HCT116 (cell line): ENCODE data around the gene LYPD3. TPM values are rescaled to one million over a fixed set of nuclear protein-coding genes. Genes with fewer than 3 reads are reported as not detected.

ENCODE experiments used
- ATAC-seq: fragments of 200-7000 bp; cut with Tn5 transposase; 2 replicates; pipeline ENCODE4 v1.9.1; 2020; ENCODE audit warnings: mild to moderate bottlenecking, moderate library complexity
- BruUV-seq: library from RNA; stranded (reverse); fragments of 400-500 nt; replicated peaks from 2 replicates; lab custom pipeline; 2021; lab: Mats Ljungman, UMichigan
- CTCF ChIA-PET: fragments of 300-600 bp; sonication (Branson Sonifier 250); formaldehyde crosslinking; loops from one replicate; lab custom pipeline; 2021; ENCODE audit warnings: antibody characterized with exemption; lab: Charles Lee
- POLR2A ChIA-PET: fragments of 300-600, 350-600 bp; sonication (Branson Sonifier 250); formaldehyde crosslinking; loops from one replicate; lab custom pipeline; 2021; ENCODE audit warnings: antibody characterized with exemption; lab: Charles Lee
- RAD21 ChIA-PET, 2 experiments: fragments of 300-600 bp; sonication (Branson Sonifier 250); formaldehyde crosslinking; loops; one replicate each; lab custom pipeline; 2023; ENCODE audit warnings: low total read pairs in 2 of 2; ENCODE audit not compliant: uncharacterized antibody in 2 of 2, unreplicated experiment in 2 of 2, low non-redundant PET in 1 of 2; lab: Charles Lee
- DNase-seq: peaks from one replicate; pipeline ENCODE4 v3.0.0-alpha.2; 2010; ENCODE audit warnings: low read depth, low spot score
- H2AFZ ChIP-seq: fragments of 200-600 bp; shearing (Covaris generic), sonication (generic); 2 replicates; pipeline ENCODE4 v1.6.1; 2017; ENCODE audit warnings: low read depth, mixed run types, mixed read lengths, antibody characterized with exemption, low read length; ENCODE audit not compliant: poor library complexity, severe bottlenecking
- H3K27ac ChIP-seq: 2 replicates; pipeline ENCODE4 v1.5.1; 2012; ENCODE audit warnings: low read depth, low read length
- H3K27me3 ChIP-seq: fragments of 200-600 bp; sonication (generic); 2 replicates; pipeline ENCODE4 v1.6.1; 2016; ENCODE audit warnings: mixed run types, low read length, mixed read lengths; ENCODE audit not compliant: insufficient read depth
- H3K36me3 ChIP-seq, 2 experiments: fragments of 200-500 bp in 1 of 2; fragments of 200-600 bp in 1 of 2; sonication (Bioruptor generic) in 1 of 2; sonication (generic) in 1 of 2; 2 replicates each; pipeline versions ENCODE4 v1.5.1 to v1.6.1; 2014 to 2016; ENCODE audit warnings: low read length in 2 of 2, inconsistent platforms in 1 of 2, mixed read lengths in 1 of 2, mixed run types in 1 of 2; ENCODE audit not compliant: insufficient read depth in 2 of 2, control insufficient read depth in 1 of 2
- H3K4me1 ChIP-seq, 2 experiments: fragments of 200-600 bp in 1 of 2; sonication (generic) in 1 of 2; 2 replicates each; pipeline versions ENCODE4 v1.5.1 to v1.6.1; 2012 to 2017; ENCODE audit warnings: low read length in 2 of 2, inconsistent platforms in 1 of 2, mild to moderate bottlenecking in 1 of 2, mixed read lengths in 1 of 2, mixed run types in 1 of 2, moderate library complexity in 1 of 2; ENCODE audit not compliant: insufficient read depth in 2 of 2, control insufficient read depth in 1 of 2
- H3K4me2 ChIP-seq: fragments of 200-600 bp; sonication (generic); 2 replicates; pipeline ENCODE4 v1.6.1; 2017; ENCODE audit warnings: mixed run types, low read length, mixed read lengths
- H3K4me3 ChIP-seq, 2 experiments: fragments of 200-600 bp in 1 of 2; sonication (generic) in 1 of 2; replicated peaks in 1 of 2; 2 replicates each; pipeline ENCODE4 v1.5.1; 2011 to 2016; ENCODE audit warnings: low read length in 2 of 2, control low read depth in 1 of 2, low read depth in 1 of 2, mild to moderate bottlenecking in 1 of 2, mixed read lengths in 1 of 2, mixed run types in 1 of 2
- H3K79me2 ChIP-seq: fragments of 200-600 bp; sonication (generic); 2 replicates; pipeline ENCODE4 v1.6.1; 2017; ENCODE audit warnings: mild to moderate bottlenecking, mixed run types, low read length, moderate library complexity, mixed read lengths; ENCODE audit not compliant: insufficient read depth
- H3K9ac ChIP-seq: fragments of 200-600 bp; sonication (generic); 2 replicates; pipeline ENCODE4 v1.6.1; 2016; ENCODE audit warnings: low read length, mixed read lengths
- H3K9me2 ChIP-seq: fragments of 200-600 bp; sonication (generic), shearing (Covaris generic); 2 replicates; pipeline ENCODE4 v1.6.1; 2017; ENCODE audit warnings: mixed run types, mild to moderate bottlenecking, moderate library complexity; ENCODE audit not compliant: insufficient read depth
- H3K9me3 ChIP-seq, 2 experiments: fragments of 200-500 bp in 1 of 2; fragments of 200-600 bp in 1 of 2; sonication (Bioruptor generic) in 1 of 2; sonication (generic) in 1 of 2; 2 replicates each; pipeline ENCODE4 v1.6.1; 2014 to 2017; ENCODE audit warnings: low read length in 2 of 2, mixed read lengths in 2 of 2, inconsistent platforms in 1 of 2, low read depth in 1 of 2, mild to moderate bottlenecking in 1 of 2, mixed run types in 1 of 2, moderate library complexity in 1 of 2; ENCODE audit not compliant: control insufficient read depth in 1 of 2, insufficient read depth in 1 of 2
- H4K20me1 ChIP-seq: fragments of 200-600 bp; sonication (generic), shearing (Covaris generic); 2 replicates; pipeline ENCODE4 v1.6.1; 2017; ENCODE audit warnings: mixed run types, mild to moderate bottlenecking, moderate library complexity; ENCODE audit not compliant: insufficient read depth
- CBX3 ChIP-seq: IDR thresholded peaks from 2 replicates; pipeline ENCODE4 v1.6.1; 2012; ENCODE audit warnings: low read depth
- CEBPB ChIP-seq: IDR thresholded peaks from 2 replicates; pipeline ENCODE4 v1.6.1; 2012; ENCODE audit warnings: low read depth
- EGR1 ChIP-seq: IDR thresholded peaks from 2 replicates; pipeline ENCODE4 v1.6.1; 2012; ENCODE audit warnings: low read depth
- EZH2 ChIP-seq: fragments of 200-600 bp; sonication (generic); IDR thresholded peaks from 2 replicates; pipeline ENCODE4 v1.6.1; 2017; ENCODE audit warnings: antibody characterized with exemption, mixed run types
- EZH2phosphoT487 ChIP-seq: fragments of 200-600 bp; IDR thresholded peaks from 2 replicates; pipeline ENCODE4 v1.6.1; 2018; ENCODE audit warnings: antibody characterized with exemption, borderline replicate concordance
- FOSL1 ChIP-seq: IDR thresholded peaks from 2 replicates; pipeline ENCODE4 v1.6.1; 2012; ENCODE audit warnings: low read depth
- JUND ChIP-seq: IDR thresholded peaks from 2 replicates; pipeline ENCODE4 v1.6.1; 2012
- POLR2A ChIP-seq: IDR thresholded peaks from 2 replicates; pipeline ENCODE4 v1.7.0; 2011; ENCODE audit warnings: borderline replicate concordance; ENCODE audit not compliant: insufficient read depth, insufficient read length; ENCODE audit errors: extremely low read depth
- POLR2AphosphoS5 ChIP-seq: IDR thresholded peaks from 2 replicates; pipeline ENCODE4 v1.6.1; 2011; ENCODE audit warnings: mild to moderate bottlenecking, low read depth, low read length, moderate library complexity
- RAD21 ChIP-seq: IDR thresholded peaks from 2 replicates; pipeline ENCODE4 v1.6.1; 2012; ENCODE audit warnings: low read depth, mild to moderate bottlenecking
- SP1 ChIP-seq: IDR thresholded peaks from 2 replicates; pipeline ENCODE4 v1.6.1; 2012; ENCODE audit warnings: low read depth
- SRF ChIP-seq: IDR thresholded peaks from 2 replicates; pipeline ENCODE4 v1.6.1; 2012; ENCODE audit warnings: low read depth
- YY1 ChIP-seq: IDR thresholded peaks from 2 replicates; pipeline ENCODE4 v1.6.1; 2011; ENCODE audit warnings: low read length, low read depth, moderate library complexity, mild to moderate bottlenecking; ENCODE audit not compliant: insufficient replicate concordance; ENCODE audit errors: extremely low read depth
- ZBTB33 ChIP-seq: IDR thresholded peaks from 2 replicates; pipeline ENCODE4 v1.6.1; 2011; ENCODE audit warnings: mild to moderate bottlenecking, low read length, moderate library complexity; ENCODE audit not compliant: insufficient replicate concordance; ENCODE audit errors: extremely low read depth
- ZFX ChIP-seq: fragments of 450-650 bp; IDR thresholded peaks from 2 replicates; pipeline ENCODE4 v1.6.1; 2017
- ZNF274 ChIP-seq: fragments of 200-500 bp; sonication (Bioruptor generic); IDR thresholded peaks from 2 replicates; pipeline ENCODE4 v1.6.1; 2014; ENCODE audit warnings: mild to moderate bottlenecking, low read depth, low read length, inconsistent platforms
- intact Hi-C: fragments of 100-400 bp; cut with micrococcal nuclease; formaldehyde crosslinking; loops from 2 replicates; pipeline ENCODE4 v1.10.0; 2022
- total RNA-seq: library from RNA; stranded (reverse); gene quantifications from one replicate; pipeline ENCODE4 v1.2.1, GENCODE V29; 2021; ENCODE audit not compliant: unreplicated experiment
- TF ChIP-seq, protein P1 (sequence below): IDR thresholded peaks from 2 replicates; pipeline ENCODE4 v1.6.1; 2012

Gene LYPD3
- total RNA-seq, 1 experiment from 2014 or later = 3.6 TPM

- H4K20me1 ChIP-seq = no peaks in the 10 kb centered on the region
- ChIA-PET CTCF (interaction anchor here (2.3 kb wide), 1 partner anchor 64 kb away, joined by 6 read pairs; no protein-coding TSS in a partner anchor), POLR2A (no interaction called here), RAD21 (no interaction called here)
- H3K9me3 ChIP-seq = no peaks in the 10 kb centered on the region
- H3K27me3 ChIP-seq = no peaks in the 10 kb centered on the region
- TF ChIP-seq ZFX (no peak), CEBPB (no peak), ZNF274 (no peak), RAD21 (no peak), EZH2phosphoT487 (no peak), CBX3 (no peak), FOSL1 (no peak), ZBTB33 (no peak)
- peaks cover 4 to 9% of the 10 kb centered on the region in 2 experiments; a peak in 3 of 4 replicates for H3K36me3 ChIP-seq
- no peak overlapping the region for H2AFZ ChIP-seq
- intact Hi-C loops = no loop called here
- H3K9me2 ChIP-seq = no peaks in the 10 kb centered on the region
- no peak overlapping the region for H3K9ac ChIP-seq
- BruUV-seq = no TSS peak
- H3K4me2 ChIP-seq = no peak overlapping the region
- no peak for DNase-seq
- H3K79me2 ChIP-seq = no peaks in the 10 kb centered on the region
- ATAC-seq = no peak
- no peak overlapping the region for H3K4me3 ChIP-seq
- no peak overlapping the region for H3K27ac ChIP-seq
- H3K4me1 ChIP-seq = no peaks in the 10 kb centered on the region
Measured at GRCh38 chr19:43511324-43511723, 45.9 kb upstream of the LYPD3 start.

DNA sequence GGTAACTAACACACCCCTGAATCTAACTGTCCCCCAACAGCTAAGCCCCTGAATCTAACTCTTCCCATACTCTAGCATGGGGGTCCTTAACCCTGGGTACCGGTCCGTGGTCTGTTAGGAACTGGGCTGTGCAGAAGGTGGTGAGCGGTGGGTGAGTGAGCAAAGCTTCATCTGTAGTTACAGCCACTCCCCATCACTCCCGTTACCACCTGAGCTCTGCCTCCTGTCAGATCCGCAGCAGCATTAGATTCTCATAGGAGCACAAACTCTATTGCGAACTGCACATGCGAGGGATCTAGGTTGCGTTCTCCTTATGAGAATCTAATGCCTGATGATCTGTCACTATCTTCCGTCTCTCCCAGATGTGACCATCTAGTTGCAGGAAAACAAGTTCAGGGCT, 45.3 kb upstream of the LYPD3 start:
- ChIA-PET POLR2A (no interaction called here), RAD21 (no interaction called here), CTCF (interaction anchor here (1.0 to 2.3 kb wide), 2 partner anchors 9 to 64 kb away, joined by 6 read pairs; no protein-coding TSS in a partner anchor)
- Histone ChIP-seq H3K9ac (no peak overlapping the region), H3K79me2 (no peaks in the 10 kb centered on the region), H3K4me2 (no peak overlapping the region), H3K9me3 (no peaks in the 10 kb centered on the region), H2AFZ (no peak overlapping the region), H3K4me3 (no peak overlapping the region), H3K36me3 (peaks cover 4 to 9% of the 10 kb centered on the region in 2 experiments; a peak in 3 of 4 replicates), H4K20me1 (no peaks in the 10 kb centered on the region), H3K9me2 (no peaks in the 10 kb centered on the region), H3K4me1 (no peaks in the 10 kb centered on the region), H3K27ac (no peak overlapping the region), H3K27me3 (no peaks in the 10 kb centered on the region)
- intact Hi-C loops = no loop called here
- ATAC-seq (no peak), DNase-seq (no peak)
- BruUV-seq = no TSS peak
- TF ChIP-seq JUND = no peak
- no peak for TF ChIP-seq ZBTB33
- TF ChIP-seq EZH2 = no peak
- no peak for TF ChIP-seq CEBPB
- TF ChIP-seq POLR2AphosphoS5 = no peak
- no peak for TF ChIP-seq EGR1
- no peak for TF ChIP-seq YY1
- TF ChIP-seq POLR2A = no peak
- no peak for TF ChIP-seq RAD21
- TF ChIP-seq CBX3 = no peak
- TF ChIP-seq SRF = no peak
- TF ChIP-seq SP1 = no peak
- no peak for TF ChIP-seq EZH2phosphoT487
- TF ChIP-seq, protein P1, sequence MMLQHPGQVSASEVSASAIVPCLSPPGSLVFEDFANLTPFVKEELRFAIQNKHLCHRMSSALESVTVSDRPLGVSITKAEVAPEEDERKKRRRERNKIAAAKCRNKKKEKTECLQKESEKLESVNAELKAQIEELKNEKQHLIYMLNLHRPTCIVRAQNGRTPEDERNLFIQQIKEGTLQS = no peak
